Stimulated activated CD8-positive, alpha-beta memory T cell treated with anti-CD3 and anti-CD28 coated beads, Interleukin-7, amount 100 ng/mL, for 1 hour (primary cell): Measurements from ENCODE around the gene FADS6.

Source experiments
- DNase-seq, 2 donors: peaks; one replicate each; pipeline ENCODE4 v3.0.0-alpha.2; 2020; ENCODE audit warnings: low read depth in 2 of 2

FADS6 gene

DNA sequence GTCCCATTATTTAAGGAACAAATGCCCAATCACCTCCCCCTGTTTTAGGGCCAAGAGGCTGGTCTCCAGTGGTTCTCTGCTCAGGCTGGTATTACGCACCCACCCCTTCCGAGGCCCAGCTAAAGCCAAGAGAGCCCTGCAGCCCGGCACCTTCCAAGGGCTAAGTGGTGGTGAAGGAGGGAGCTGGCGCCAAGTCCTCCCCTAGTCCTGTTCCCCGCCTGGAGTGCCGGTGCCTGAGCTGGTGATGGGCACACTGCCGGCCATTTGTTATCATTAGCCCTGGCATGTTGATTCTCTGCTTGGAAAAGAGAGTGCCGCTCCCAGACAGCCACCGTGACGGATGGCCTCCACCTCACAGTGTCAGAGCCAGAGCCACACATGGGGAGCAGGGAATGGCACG, 65.6 kb downstream of the FADS6 start:
- DNase-seq = no peak
